Hepatocyte (in vitro differentiated cells): ENCODE measurements around the gene MUCL1.

Experiments used
- EZH2 ChIP-seq: fragments of 200-600 bp; sonication (generic); IDR thresholded peaks from 2 replicates; pipeline ENCODE4 v1.6.1; 2016; ENCODE audit warnings: antibody characterized with exemption, mild to moderate bottlenecking, borderline replicate concordance
- EZH2phosphoT487 ChIP-seq: fragments of 200-600 bp; sonication (generic); IDR thresholded peaks from one replicate; pipeline ENCODE4 v1.6.1; 2018; ENCODE audit warnings: antibody characterized with exemption, mild to moderate bottlenecking, low read depth, moderate library complexity; ENCODE audit not compliant: unreplicated experiment, severe bottlenecking
- TF ChIP-seq, protein P1 (sequence below): fragments of 200-600 bp; sonication (generic); IDR thresholded peaks from 2 replicates; pipeline ENCODE4 v1.5.1; 2016; ENCODE audit warnings: antibody characterized with exemption, mild to moderate bottlenecking; ENCODE audit not compliant: poor library complexity

DNA sequence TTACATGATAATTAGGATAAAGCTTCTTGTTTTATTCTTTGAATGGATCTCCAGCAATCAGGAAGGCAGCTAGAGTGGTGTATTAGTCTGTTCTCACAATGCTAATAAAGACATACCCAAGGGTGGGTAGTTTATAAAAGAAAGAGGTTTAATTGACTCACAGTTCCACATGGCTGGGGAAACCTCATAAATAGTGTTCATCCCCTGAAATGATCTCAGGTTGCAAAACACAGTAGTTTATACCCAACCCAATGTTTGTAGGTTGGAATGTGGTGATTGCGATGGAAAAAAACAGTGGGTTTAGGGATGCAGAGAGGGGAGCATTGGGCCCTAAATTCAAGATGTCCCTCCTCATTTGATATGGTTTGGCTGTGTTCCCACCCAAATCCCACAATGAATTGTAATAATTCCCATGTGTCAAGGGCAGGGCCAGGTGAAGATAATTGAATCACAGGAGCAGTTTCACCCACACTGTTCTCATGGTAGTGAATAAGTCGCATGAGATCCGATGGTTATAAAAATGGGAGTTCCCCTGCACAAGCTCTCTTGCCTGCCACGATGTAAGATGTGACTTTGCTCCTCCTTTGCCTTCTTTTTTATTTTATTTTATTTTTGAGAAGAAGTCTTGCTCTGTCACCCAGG lies 11.5 kb downstream of the MUCL1 start:
- TF ChIP-seq, protein P1, sequence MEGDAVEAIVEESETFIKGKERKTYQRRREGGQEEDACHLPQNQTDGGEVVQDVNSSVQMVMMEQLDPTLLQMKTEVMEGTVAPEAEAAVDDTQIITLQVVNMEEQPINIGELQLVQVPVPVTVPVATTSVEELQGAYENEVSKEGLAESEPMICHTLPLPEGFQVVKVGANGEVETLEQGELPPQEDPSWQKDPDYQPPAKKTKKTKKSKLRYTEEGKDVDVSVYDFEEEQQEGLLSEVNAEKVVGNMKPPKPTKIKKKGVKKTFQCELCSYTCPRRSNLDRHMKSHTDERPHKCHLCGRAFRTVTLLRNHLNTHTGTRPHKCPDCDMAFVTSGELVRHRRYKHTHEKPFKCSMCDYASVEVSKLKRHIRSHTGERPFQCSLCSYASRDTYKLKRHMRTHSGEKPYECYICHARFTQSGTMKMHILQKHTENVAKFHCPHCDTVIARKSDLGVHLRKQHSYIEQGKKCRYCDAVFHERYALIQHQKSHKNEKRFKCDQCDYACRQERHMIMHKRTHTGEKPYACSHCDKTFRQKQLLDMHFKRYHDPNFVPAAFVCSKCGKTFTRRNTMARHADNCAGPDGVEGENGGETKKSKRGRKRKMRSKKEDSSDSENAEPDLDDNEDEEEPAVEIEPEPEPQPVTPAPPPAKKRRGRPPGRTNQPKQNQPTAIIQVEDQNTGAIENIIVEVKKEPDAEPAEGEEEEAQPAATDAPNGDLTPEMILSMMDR, result no peak
- no peak for TF ChIP-seq EZH2
- no peak for TF ChIP-seq EZH2phosphoT487
